A549 (cell line): ENCODE data around the gene RPS14. TPM values are rescaled to one million over a fixed set of nuclear protein-coding genes. Genes with fewer than 3 reads are reported as not detected.

Source experiments
- ATAC-seq, 2 experiments: fragments of 200-7000 bp in 1 of 2; fragments of >200 bp in 1 of 2; cut with Nextera tagmentation in 1 of 2; cut with Tn5 transposase in 1 of 2; 3 replicates each; pipeline versions ENCODE4 v1.8.0 to v1.9.1; 2018 to 2020; ENCODE audit warnings: mild to moderate bottlenecking in 1 of 2, moderate library complexity in 1 of 2
- CTCF ChIA-PET: fragments of 300-600 bp; sonication (Branson Sonifier 250); formaldehyde crosslinking; extraction: SDS; loops from one replicate; lab custom pipeline; 2021; ENCODE audit warnings: antibody characterized with exemption, inconsistent platforms; lab: Yijun Ruan, JAX
- POLR2A ChIA-PET: fragments of 350-600 bp; formaldehyde crosslinking; extraction: SDS; loops from one replicate; lab custom pipeline; 2021; ENCODE audit warnings: antibody characterized with exemption, inconsistent platforms; lab: Yijun Ruan, JAX
- DNase-seq, 2 experiments: peaks; one replicate each; pipeline versions ENCODE4 v3.0.0 to v3.0.0-alpha.2; 2011 to 2016; ENCODE audit warnings: low read depth in 1 of 2, low spot score in 1 of 2
- FAIRE-seq: peaks from 2 replicates; lab custom pipeline; 2011; peaks lifted over from hg19 to GRCh38; lab: Jason Lieb, UNC
- H3K27ac ChIP-seq, 2 experiments: fragments of >200 bp; sonication (Bioruptor Twin); formaldehyde crosslinking; 3 replicates each; pipeline ENCODE4 v1.5.1; 2016 to 2017
- H3K4me1 ChIP-seq: fragments of >200 bp; sonication (Bioruptor Twin); formaldehyde crosslinking; 3 replicates; pipeline ENCODE4 v1.6.1; 2016
- H3K4me2 ChIP-seq: fragments of >200 bp; sonication (Bioruptor Twin); formaldehyde crosslinking; 3 replicates; pipeline ENCODE4 v1.6.1; 2016
- H3K4me3 ChIP-seq: fragments of >200 bp; sonication (Bioruptor Twin); formaldehyde crosslinking; 3 replicates; pipeline ENCODE4 v1.5.1; 2016
- H3K9me3 ChIP-seq: fragments of >200 bp; sonication (Bioruptor Twin); formaldehyde crosslinking; 3 replicates; pipeline ENCODE4 v1.6.1; 2016
- BHLHE40 ChIP-seq: IDR thresholded peaks from 2 replicates; pipeline ENCODE4 v1.6.1; 2012; ENCODE audit warnings: low read depth, low read length, inconsistent platforms
- CEBPB ChIP-seq, 2 experiments: fragments of >200 bp in 1 of 2; sonication (Bioruptor Twin) in 1 of 2; formaldehyde crosslinking in 1 of 2; IDR thresholded peaks; 2 replicates each; pipeline ENCODE4 v1.6.1; 2012 to 2016
- EHMT2 ChIP-seq: fragments of 200-600 bp; sonication (generic); IDR thresholded peaks from 2 replicates; pipeline ENCODE4 v1.6.1; 2016; ENCODE audit warnings: antibody characterized with exemption, low read depth, mild to moderate bottlenecking, moderate library complexity
- EP300 ChIP-seq, 2 experiments: fragments of >200 bp; sonication (Bioruptor Twin); formaldehyde crosslinking; IDR thresholded peaks; 2 replicates in 1 of 2; 3 replicates in 1 of 2; pipeline ENCODE4 v1.6.1; 2016 to 2017
- ESRRA ChIP-seq: fragments of 150-350 bp; IDR thresholded peaks from 2 replicates; pipeline ENCODE4 v1.6.1; 2014; ENCODE audit warnings: mild to moderate bottlenecking, low read length, borderline replicate concordance
- HDAC2 ChIP-seq: fragments of 200-600 bp; sonication (generic); IDR thresholded peaks from 2 replicates; pipeline ENCODE4 v1.6.1; 2016
- JUNB ChIP-seq: fragments of >200 bp; sonication (Bioruptor Twin); formaldehyde crosslinking; IDR thresholded peaks from 2 replicates; pipeline ENCODE4 v1.6.1; 2016
- MAX ChIP-seq: IDR thresholded peaks from 2 replicates; pipeline ENCODE4 v1.6.1; 2012
- MAZ ChIP-seq: fragments of 150-350 bp; IDR thresholded peaks from 2 replicates; pipeline ENCODE4 v1.6.1; 2014; ENCODE audit warnings: antibody characterized with exemption, low read depth, low read length, borderline replicate concordance
- MYC ChIP-seq: IDR thresholded peaks from 2 replicates; pipeline ENCODE4 v1.6.1; 2012; ENCODE audit warnings: mild to moderate bottlenecking, inconsistent platforms, low read length, improper control_type of control experiment, borderline replicate concordance
- NFE2L2 ChIP-seq: fragments of 150-350 bp; conservative IDR thresholded peaks from 2 replicates; pipeline ENCODE4 v1.6.1; 2014; ENCODE audit warnings: low read length
- NPAS2 ChIP-seq: fragments of 250-450 bp; sonication (Bioruptor Pico); IDR thresholded peaks from 2 replicates; pipeline ENCODE4 v1.8.0; 2022; ENCODE audit warnings: mild to moderate bottlenecking, moderate library complexity, borderline replicate concordance
- POLR2AphosphoS2 ChIP-seq: conservative IDR thresholded peaks from 2 replicates; pipeline ENCODE4 v1.6.1; 2012; ENCODE audit warnings: low read length, improper control_type of control experiment, inconsistent platforms
- RAD21 ChIP-seq, 2 experiments: fragments of >200 bp in 1 of 2; sonication (Bioruptor Twin) in 1 of 2; formaldehyde crosslinking in 1 of 2; IDR thresholded peaks in 1 of 2; conservative IDR thresholded peaks in 1 of 2; 2 replicates in 1 of 2; 3 replicates in 1 of 2; pipeline ENCODE4 v1.6.1; 2012 to 2018; ENCODE audit warnings: inconsistent platforms in 1 of 2
- RNF2 ChIP-seq: fragments of 200-600 bp; sonication (generic); IDR thresholded peaks from 2 replicates; pipeline ENCODE4 v1.6.1; 2016; ENCODE audit warnings: low read depth, mild to moderate bottlenecking, antibody characterized with exemption, moderate library complexity, borderline replicate concordance
- ZNF302 ChIP-seq: fragments of 250-450 bp; sonication (Bioruptor Pico); IDR thresholded peaks from 2 replicates; pipeline ENCODE4 v1.9.0; 2021; ENCODE audit warnings: inconsistent platforms, mild to moderate bottlenecking, moderate library complexity
- ZSCAN20 ChIP-seq: fragments of 250-450 bp; sonication (Bioruptor Pico); IDR thresholded peaks from 2 replicates; pipeline ENCODE4 v1.8.0; 2022; ENCODE audit warnings: mild to moderate bottlenecking, moderate library complexity
- WGBS: methylation state at CpG from one replicate; pipeline ENCODE4 v1.1.6; 2017; ENCODE audit errors: missing lambda C conversion rate; 5-methylcytosine and 5-hydroxymethylcytosine counted together
- polyA plus RNA-seq, 4 experiments: library from polyadenylated mRNA; depleted of rRNA in 3 of 4; stranded (reverse); fragments of >200 nt; fragmentation: RNase III in 1 of 4; extraction: RNeasy Plus Mini Kit Qiagen cat#74134 plus additional on column Dnase treatment in 1 of 4; gene quantifications; 2 replicates in 3 of 4; 3 replicates in 1 of 4; pipeline ENCODE4 v1.2.3, GENCODE V29; 2011 to 2017
- TF ChIP-seq, protein P1 (sequence below): fragments of 200-600 bp; sonication (generic); IDR thresholded peaks from 2 replicates; pipeline ENCODE4 v1.6.1; 2016; ENCODE audit warnings: antibody characterized with exemption, mild to moderate bottlenecking, moderate library complexity
- TF ChIP-seq, protein P2 (sequence below): IDR thresholded peaks from 2 replicates; pipeline ENCODE4 v1.6.1; 2012; ENCODE audit warnings: low read depth, borderline replicate concordance
- TF ChIP-seq, protein P3 (sequence below): fragments of >200 bp; sonication (Bioruptor Twin); formaldehyde crosslinking; IDR thresholded peaks from 3 replicates; pipeline ENCODE4 v1.5.1; 2016

The RPS14 gene
- polyA plus RNA-seq, 2 of the 4 experiments (the other 2 are of a cell fraction): 3,794 to 3,799 TPM

GRCh38 chr5:150488519-150489359 is 39.2 kb upstream of the RPS14 start:
- Histone ChIP-seq H3K9me3 (no peaks in the 10 kb centered on the region), H3K4me1 (peaks cover 74% of the 10 kb centered on the region), H3K27ac (peak overlapping the region; percentile 98 to 100; a peak in 4 of 6 replicates), H3K4me2 (peak overlapping the region; percentile 67), H3K4me3 (no peak overlapping the region)
- FAIRE-seq (no peak), ATAC-seq (no peak), DNase-seq (no peak)
- ChIA-PET POLR2A (no interaction called here), CTCF (interaction anchor here (1.0 to 33.5 kb wide), 9 partner anchors 8 to 53 kb away, joined by 4 to 439 read pairs (median 10); partner anchors contain the start of gene NDST1)
- WGBS: 85% methylated on average over 11 of the region's 11 CpGs
- TF ChIP-seq ZSCAN20 (CRISPR knock-in tag) (no peak), BHLHE40 (no peak), ZNF302 (no peak), JUNB (no peak), RAD21 (conservative IDR thresholded peaks at IDR 0.05 in 1 of 2, IDR thresholded peaks at IDR 0.05 in 1 of 2) (no peak), CEBPB (IDR thresholded peaks at IDR 0.05) (no peak), POLR2AphosphoS2 (no peak), MAX (no peak), ESRRA (no peak), MAZ (no peak), HDAC2 (no peak), MYC (no peak), EP300 (IDR thresholded peaks at IDR 0.05) (no peak), RNF2 (no peak), NFE2L2 (no peak), EHMT2 (no peak), NPAS2 (CRISPR knock-in tag) (no peak)
- TF ChIP-seq, protein P1, sequence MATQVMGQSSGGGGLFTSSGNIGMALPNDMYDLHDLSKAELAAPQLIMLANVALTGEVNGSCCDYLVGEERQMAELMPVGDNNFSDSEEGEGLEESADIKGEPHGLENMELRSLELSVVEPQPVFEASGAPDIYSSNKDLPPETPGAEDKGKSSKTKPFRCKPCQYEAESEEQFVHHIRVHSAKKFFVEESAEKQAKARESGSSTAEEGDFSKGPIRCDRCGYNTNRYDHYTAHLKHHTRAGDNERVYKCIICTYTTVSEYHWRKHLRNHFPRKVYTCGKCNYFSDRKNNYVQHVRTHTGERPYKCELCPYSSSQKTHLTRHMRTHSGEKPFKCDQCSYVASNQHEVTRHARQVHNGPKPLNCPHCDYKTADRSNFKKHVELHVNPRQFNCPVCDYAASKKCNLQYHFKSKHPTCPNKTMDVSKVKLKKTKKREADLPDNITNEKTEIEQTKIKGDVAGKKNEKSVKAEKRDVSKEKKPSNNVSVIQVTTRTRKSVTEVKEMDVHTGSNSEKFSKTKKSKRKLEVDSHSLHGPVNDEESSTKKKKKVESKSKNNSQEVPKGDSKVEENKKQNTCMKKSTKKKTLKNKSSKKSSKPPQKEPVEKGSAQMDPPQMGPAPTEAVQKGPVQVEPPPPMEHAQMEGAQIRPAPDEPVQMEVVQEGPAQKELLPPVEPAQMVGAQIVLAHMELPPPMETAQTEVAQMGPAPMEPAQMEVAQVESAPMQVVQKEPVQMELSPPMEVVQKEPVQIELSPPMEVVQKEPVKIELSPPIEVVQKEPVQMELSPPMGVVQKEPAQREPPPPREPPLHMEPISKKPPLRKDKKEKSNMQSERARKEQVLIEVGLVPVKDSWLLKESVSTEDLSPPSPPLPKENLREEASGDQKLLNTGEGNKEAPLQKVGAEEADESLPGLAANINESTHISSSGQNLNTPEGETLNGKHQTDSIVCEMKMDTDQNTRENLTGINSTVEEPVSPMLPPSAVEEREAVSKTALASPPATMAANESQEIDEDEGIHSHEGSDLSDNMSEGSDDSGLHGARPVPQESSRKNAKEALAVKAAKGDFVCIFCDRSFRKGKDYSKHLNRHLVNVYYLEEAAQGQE: no peak
- TF ChIP-seq, protein P2, sequence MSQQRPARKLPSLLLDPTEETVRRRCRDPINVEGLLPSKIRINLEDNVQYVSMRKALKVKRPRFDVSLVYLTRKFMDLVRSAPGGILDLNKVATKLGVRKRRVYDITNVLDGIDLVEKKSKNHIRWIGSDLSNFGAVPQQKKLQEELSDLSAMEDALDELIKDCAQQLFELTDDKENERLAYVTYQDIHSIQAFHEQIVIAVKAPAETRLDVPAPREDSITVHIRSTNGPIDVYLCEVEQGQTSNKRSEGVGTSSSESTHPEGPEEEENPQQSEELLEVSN: no peak
- TF ChIP-seq, protein P3, sequence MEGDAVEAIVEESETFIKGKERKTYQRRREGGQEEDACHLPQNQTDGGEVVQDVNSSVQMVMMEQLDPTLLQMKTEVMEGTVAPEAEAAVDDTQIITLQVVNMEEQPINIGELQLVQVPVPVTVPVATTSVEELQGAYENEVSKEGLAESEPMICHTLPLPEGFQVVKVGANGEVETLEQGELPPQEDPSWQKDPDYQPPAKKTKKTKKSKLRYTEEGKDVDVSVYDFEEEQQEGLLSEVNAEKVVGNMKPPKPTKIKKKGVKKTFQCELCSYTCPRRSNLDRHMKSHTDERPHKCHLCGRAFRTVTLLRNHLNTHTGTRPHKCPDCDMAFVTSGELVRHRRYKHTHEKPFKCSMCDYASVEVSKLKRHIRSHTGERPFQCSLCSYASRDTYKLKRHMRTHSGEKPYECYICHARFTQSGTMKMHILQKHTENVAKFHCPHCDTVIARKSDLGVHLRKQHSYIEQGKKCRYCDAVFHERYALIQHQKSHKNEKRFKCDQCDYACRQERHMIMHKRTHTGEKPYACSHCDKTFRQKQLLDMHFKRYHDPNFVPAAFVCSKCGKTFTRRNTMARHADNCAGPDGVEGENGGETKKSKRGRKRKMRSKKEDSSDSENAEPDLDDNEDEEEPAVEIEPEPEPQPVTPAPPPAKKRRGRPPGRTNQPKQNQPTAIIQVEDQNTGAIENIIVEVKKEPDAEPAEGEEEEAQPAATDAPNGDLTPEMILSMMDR: no peak
